ENCODE measurements around the gene PGD.
"Not testable (repeated sequence)": the region's sequence is repeated elsewhere in the genome, so short reads cannot be mapped to it uniquely, and the experiment has no call there.

PGD gene

GRCh38 chr1:10399444-10399941 is 629 bp downstream of the PGD start:
- no peak for DNase-seq (ENCODE audit: low read depth, low spot score)

GRCh38 chr1:10400013-10400412 is 1.1 kb downstream of the PGD start:
- no peak for DNase-seq (ENCODE audit: low read depth, low spot score)

GRCh38 chr1:10401281-10401680 is 2.4 kb downstream of the PGD start:
- no peak for DNase-seq (ENCODE audit: low read depth, low spot score)

- no peak for DNase-seq (ENCODE audit: low read depth, low spot score)
Observed at GRCh38 chr1:10402729-10403274, 3.9 kb downstream of the PGD start.

GRCh38 chr1:10407201-10407600 is 8.3 kb downstream of the PGD start:
- DNase-seq (ENCODE audit: low read depth, low spot score): no peak

GRCh38 chr1:10415211-10415930 is 16.5 kb downstream of the PGD start:
- no peak for DNase-seq (ENCODE audit: low read depth, low spot score)

- DNase-seq (ENCODE audit: low read depth, low spot score): not testable (repeated sequence)
Observed at GRCh38 chr1:10415967-10416366, 17.1 kb downstream of the PGD start.

GRCh38 chr1:10418741-10419140 is 19.9 kb downstream of the PGD start:
- DNase-seq (ENCODE audit: low read depth, low spot score): not testable (repeated sequence)

GRCh38 chr1:10419351-10419750 is 20.5 kb downstream of the PGD start:
- DNase-seq (ENCODE audit: low read depth, low spot score): no peak

- no peak for DNase-seq (ENCODE audit: low read depth, low spot score)
Observed at GRCh38 chr1:10421637-10422036, 22.8 kb downstream of the PGD start.

GRCh38 chr1:10424034-10424433 is 25.2 kb downstream of the PGD start:
- no peak for DNase-seq (ENCODE audit: low read depth, low spot score)

GRCh38 chr1:10424651-10425050 is 25.8 kb downstream of the PGD start:
- DNase-seq (ENCODE audit: low read depth, low spot score): no peak

GRCh38 chr1:10425826-10426534 is 27.1 kb downstream of the PGD start:
- DNase-seq (ENCODE audit: low read depth, low spot score): not testable (repeated sequence)

GRCh38 chr1:10426535-10426848 is 27.6 kb downstream of the PGD start:
- DNase-seq (ENCODE audit: low read depth, low spot score): not testable (repeated sequence)

- DNase-seq (ENCODE audit: low read depth, low spot score): no peak
Observed at GRCh38 chr1:10428984-10429383, 30.1 kb downstream of the PGD start.

- DNase-seq (ENCODE audit: low read depth, low spot score): no peak
Observed at GRCh38 chr1:10429868-10430215, 31.0 kb downstream of the PGD start.

- peak; percentile 79 for DNase-seq (ENCODE audit: low read depth, low spot score)
Observed at GRCh38 chr1:10430216-10431069, 31.6 kb downstream of the PGD start, which contains the start of gene CENPS. Gene CENPS (plus strand): TSS chr1:10430433. CDS start chr1:10430518, 85 bp downstream.

GRCh38 chr1:10431070-10431730 is 32.3 kb downstream of the PGD start:
- no peak for DNase-seq (ENCODE audit: low read depth, low spot score)

GRCh38 chr1:10432910-10433700 is 34.2 kb downstream of the PGD start:
- DNase-seq (ENCODE audit: low read depth, low spot score): no peak

GRCh38 chr1:10433790-10434189 is 34.9 kb downstream of the PGD start:
- no peak for DNase-seq (ENCODE audit: low read depth, low spot score)

GRCh38 chr1:10434590-10434989 is 35.7 kb downstream of the PGD start:
- no peak for DNase-seq (ENCODE audit: low read depth, low spot score)

Measured in activated naive CD8-positive, alpha-beta T cell treated with anti-CD3 and anti-CD28 coated beads, Interleukin-2, amount 50 U/mL, for 16 hours (primary cell).